ENCODE results near the gene BCL2L11.

DNA sequence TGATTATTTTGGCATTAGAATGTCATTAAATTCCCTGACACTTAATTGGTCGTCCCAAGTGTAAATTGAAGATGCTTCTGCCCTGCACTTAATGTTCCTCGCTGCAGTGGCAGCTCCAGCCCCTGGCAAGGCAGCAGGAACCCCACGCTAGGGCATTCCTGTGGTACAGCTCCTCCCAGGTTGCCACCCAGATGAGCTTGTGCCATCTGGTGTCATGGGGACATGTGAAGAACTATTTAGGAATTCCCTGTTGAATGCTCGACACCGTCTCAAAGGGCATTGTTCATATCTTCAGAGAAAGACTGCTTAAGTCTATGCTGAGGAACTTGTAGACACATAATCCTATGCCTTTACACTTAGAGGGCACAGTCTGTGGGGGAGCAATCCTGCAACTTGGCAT, 38.9 kb downstream of the BCL2L11 start:
- TF ChIP-seq POLR2A (IDR thresholded peaks at IDR 0.05) (no peak), CTCF (IDR thresholded peaks at IDR 0.05) (no peak)

Data from sigmoid colon (tissue), 3 donors.